Urinary bladder (tissue), 4 donors: ENCODE data around the gene POLR2L. TPM values are rescaled to one million over a fixed set of nuclear protein-coding genes. Genes with fewer than 3 reads are reported as not detected.

Experiments
- DNase-seq: peaks from one replicate; pipeline ENCODE4 v3.0.0-alpha.2; 2015; ENCODE audit errors: extremely low spot score
- H3K27ac ChIP-seq: one replicate; pipeline ENCODE4 v1.5.1; 2013; ENCODE audit warnings: low read depth, mild to moderate bottlenecking, moderate library complexity
- H3K36me3 ChIP-seq: one replicate; pipeline ENCODE4 v1.6.1; 2013; ENCODE audit warnings: mild to moderate bottlenecking, moderate library complexity; ENCODE audit not compliant: insufficient read depth
- H3K4me1 ChIP-seq: one replicate; pipeline ENCODE4 v1.6.1; 2013; ENCODE audit warnings: mild to moderate bottlenecking, moderate library complexity; ENCODE audit not compliant: insufficient read depth
- H3K4me3 ChIP-seq: one replicate; pipeline ENCODE4 v1.5.1; 2013; ENCODE audit warnings: low read depth, low read length
- WGBS: extraction: QIAGEN DNeasy Blood & Tissue Kit; methylation state at CpG from one replicate; pipeline ENCODE4 v1.1.7; 2013; 5-methylcytosine and 5-hydroxymethylcytosine counted together
- polyA plus RNA-seq: library from polyadenylated mRNA; stranded (reverse); fragments of 200-250 nt; gene quantifications from one replicate; pipeline ENCODE4 v1.2.3, GENCODE V29; 2013
- small RNA-seq: library from RNA; depleted of rRNA; stranded (forward); fragments of <200 nt; gene quantifications from one replicate; pipeline ENCODE3, GENCODE V24; 2014
- total RNA-seq: library from RNA; depleted of rRNA; stranded (reverse); fragments of >200 nt; gene quantifications from one replicate; pipeline ENCODE4 v1.2.3, GENCODE V29; 2014
- donor health status: healthy with polysubstance abuse.
- donor health status: healthy.

The POLR2L gene
- total and polyA plus RNA-seq, 2 donors, result 21.7 to 148 TPM

- no peak for DNase-seq
- 89% methylated on average over 31 of the region's 31 CpGs for WGBS
These were observed 48.1 kb downstream of the POLR2L start for GRCh38 chr11:794013-794765.

GRCh38 chr11:793556-793955 lies 48.8 kb downstream of the POLR2L start:
- no peaks in the 10 kb centered on the region for H3K4me1 ChIP-seq
- H3K4me3 ChIP-seq, result no peak overlapping the region
- 89% methylated on average over 7 of the region's 7 CpGs for WGBS
- DNase-seq, result no peak
- H3K27ac ChIP-seq, result no peak overlapping the region
- no peaks in the 10 kb centered on the region for H3K36me3 ChIP-seq

More at GRCh38 chr11:794013-794765, 48.1 kb downstream of the POLR2L start:
- Histone ChIP-seq H3K27ac (no peak overlapping the region), H3K4me3 (no peak overlapping the region), H3K36me3 (no peaks in the 10 kb centered on the region), H3K4me1 (no peaks in the 10 kb centered on the region)

- DNase-seq, result no peak
- H3K4me1 ChIP-seq, result no peaks in the 10 kb centered on the region
- 93% methylated on average over 13 of the region's 13 CpGs for WGBS
- no peak overlapping the region for H3K4me3 ChIP-seq
- no peaks in the 10 kb centered on the region for H3K36me3 ChIP-seq
- H3K27ac ChIP-seq, result no peak overlapping the region
These were observed 49.5 kb downstream of the POLR2L start for GRCh38 chr11:792873-793272.

GRCh38 chr11:792535-792821 lies 49.9 kb downstream of the POLR2L start:
- no peaks in the 10 kb centered on the region for H3K36me3 ChIP-seq
- no peaks in the 10 kb centered on the region for H3K4me1 ChIP-seq
- no peak overlapping the region for H3K4me3 ChIP-seq
- 94% methylated on average over 15 of the region's 15 CpGs for WGBS
- no peak overlapping the region for H3K27ac ChIP-seq
- DNase-seq, result no peak

- H3K4me1 ChIP-seq, result no peaks in the 10 kb centered on the region
- 94% methylated on average over 49 of the region's 49 CpGs for WGBS
- H3K4me3 ChIP-seq, result no peak overlapping the region
- no peak overlapping the region for H3K27ac ChIP-seq
- H3K36me3 ChIP-seq, result no peaks in the 10 kb centered on the region
- no peak for DNase-seq
These were observed 50.4 kb downstream of the POLR2L start for GRCh38 chr11:791658-792534.

GRCh38 chr11:790721-791564 lies 51.4 kb downstream of the POLR2L start:
- DNase-seq, result no peak
- Histone ChIP-seq H3K4me3 (no peak overlapping the region), H3K27ac (no peak overlapping the region), H3K4me1 (no peaks in the 10 kb centered on the region), H3K36me3 (no peaks in the 10 kb centered on the region)
- 56% methylated on average over 18 of the region's 18 CpGs for WGBS

GRCh38 chr11:789943-790342 lies 52.4 kb downstream of the POLR2L start, which contains the start of gene CEND1:
TSS of gene CEND1 (minus strand) at chr11:790090. CDS start at chr11:788576, 1,514 bp downstream.
- 2% methylated on average over 44 of the region's 44 CpGs for WGBS
- DNase-seq, result no peak
- H3K27ac ChIP-seq, result no peak within 1 kb of the TSS
- no peak within 1 kb of the TSS for H3K4me3 ChIP-seq
- H3K36me3 ChIP-seq, result no peaks in the 10 kb centered on the region
- no peaks in the 10 kb centered on the region for H3K4me1 ChIP-seq

Small RNAs within 50 kb of the gene (small RNA-seq; reads per million reads assigned to genes)
- gene SNORA52, result not detected

Other genes with a start within 250 kb of the POLR2L start
- gene IRF7, start 226.6 kb downstream of the POLR2L start, total RNA-seq, result 9.8 TPM
- gene IRF7, start 226.6 kb downstream of the POLR2L start, polyA plus RNA-seq, result 23.2 TPM
- gene CDHR5, start 217.6 kb downstream of the POLR2L start, total RNA-seq, result not detected
- 0.05 TPM for gene CDHR5, start 217.6 kb downstream of the POLR2L start, polyA plus RNA-seq
- not detected for gene SCT, start 215.3 kb downstream of the POLR2L start, total RNA-seq
- not detected for gene SCT, start 215.3 kb downstream of the POLR2L start, polyA plus RNA-seq
- gene DRD4, start 205.3 kb downstream of the POLR2L start, total RNA-seq, result not detected
- 0.39 TPM for gene DRD4, start 205.3 kb downstream of the POLR2L start, polyA plus RNA-seq
- gene DEAF1, start 147.3 kb downstream of the POLR2L start, total RNA-seq, result 14.9 TPM
- gene DEAF1, start 147.3 kb downstream of the POLR2L start, polyA plus RNA-seq, result 29.7 TPM
- gene TMEM80, start 146.7 kb downstream of the POLR2L start, total RNA-seq, result 10.8 TPM
- gene TMEM80, start 146.7 kb downstream of the POLR2L start, polyA plus RNA-seq, result 36.8 TPM
- 12.4 TPM for gene EPS8L2, start 136.3 kb downstream of the POLR2L start, total RNA-seq
- 23.2 TPM for gene EPS8L2, start 136.3 kb downstream of the POLR2L start, polyA plus RNA-seq
- gene TALDO1, start 95.1 kb downstream of the POLR2L start, total RNA-seq, result 62.9 TPM
- 201 TPM for gene TALDO1, start 95.1 kb downstream of the POLR2L start, polyA plus RNA-seq
- gene GATD1, start 65.0 kb downstream of the POLR2L start, total RNA-seq, result 26.4 TPM
- 43.3 TPM for gene GATD1, start 65.0 kb downstream of the POLR2L start, polyA plus RNA-seq
- gene CEND1, start 52.4 kb downstream of the POLR2L start, total RNA-seq, result not detected
- 1.4 TPM for gene CEND1, start 52.4 kb downstream of the POLR2L start, polyA plus RNA-seq
- 7.5 TPM for gene SLC25A22, start 44.2 kb downstream of the POLR2L start, total RNA-seq
- 17.1 TPM for gene SLC25A22, start 44.2 kb downstream of the POLR2L start, polyA plus RNA-seq
- 7.2 TPM for gene PIDD1, start 37.3 kb downstream of the POLR2L start, total RNA-seq
- 12.4 TPM for gene PIDD1, start 37.3 kb downstream of the POLR2L start, polyA plus RNA-seq
- 189 TPM for gene RPLP2, start 32.6 kb downstream of the POLR2L start, total RNA-seq
- 1,859 TPM for gene RPLP2, start 32.6 kb downstream of the POLR2L start, polyA plus RNA-seq
- 13.6 TPM for gene PNPLA2, start 23.6 kb downstream of the POLR2L start, total RNA-seq
- gene PNPLA2, start 23.6 kb downstream of the POLR2L start, polyA plus RNA-seq, result 131 TPM
- gene CRACR2B, start 14.6 kb downstream of the POLR2L start, total RNA-seq, result 5.9 TPM
- gene CRACR2B, start 14.6 kb downstream of the POLR2L start, polyA plus RNA-seq, result 20.2 TPM
- gene CD151, start 9.6 kb downstream of the POLR2L start, total RNA-seq, result 115 TPM
- 692 TPM for gene CD151, start 9.6 kb downstream of the POLR2L start, polyA plus RNA-seq
- 39.4 TPM for gene TSPAN4, start 323 bp upstream of the POLR2L start, total RNA-seq
- 144 TPM for gene TSPAN4, start 323 bp upstream of the POLR2L start, polyA plus RNA-seq
- 23.4 TPM for gene CHID1, start 68.3 kb upstream of the POLR2L start, total RNA-seq
- gene CHID1, start 68.3 kb upstream of the POLR2L start, polyA plus RNA-seq, result 62.3 TPM
- gene AP2A2, start 83.3 kb upstream of the POLR2L start, total RNA-seq, result 26.5 TPM
- 51.4 TPM for gene AP2A2, start 83.3 kb upstream of the POLR2L start, polyA plus RNA-seq
- not detected for gene MUC6, start 194.2 kb upstream of the POLR2L start, total RNA-seq
- not detected for gene MUC6, start 194.2 kb upstream of the POLR2L start, polyA plus RNA-seq
- not detected for gene MUC2, start 232.3 kb upstream of the POLR2L start, total RNA-seq
- 0.01 TPM for gene MUC2, start 232.3 kb upstream of the POLR2L start, polyA plus RNA-seq